CD4-positive, alpha-beta T cell (primary cell): ENCODE measurements around the gene WNK2. TPM values are rescaled to one million over a fixed set of nuclear protein-coding genes. Genes with fewer than 3 reads are reported as not detected.

Experiments
- ATAC-seq: fragments of 200-7000 bp; cut with Tn5 transposase; one replicate; pipeline ENCODE4 v1.10.0; 2022; ENCODE audit warnings: mild to moderate bottlenecking; ENCODE audit not compliant: poor library complexity
- CTCF ChIA-PET: fragments of 350-600 bp; sonication (Branson Sonifier 250); formaldehyde crosslinking; loops from one replicate; lab custom pipeline; 2021; ENCODE audit warnings: antibody characterized with exemption, inconsistent platforms; lab: Charles Lee
- POLR2A ChIA-PET: fragments of 350-600 bp; sonication (Branson Sonifier 250); formaldehyde crosslinking; loops from one replicate; lab custom pipeline; 2021; ENCODE audit warnings: antibody characterized with exemption, inconsistent platforms; lab: Charles Lee
- DNase-seq, 14 experiments: peaks; one replicate each; pipeline ENCODE4 v3.0.0-alpha.2; 2013 to 2020; ENCODE audit warnings: mixed read lengths in 2 of 14
- H3K27ac ChIP-seq, 2 donors: one replicate each; pipeline versions ENCODE4 v1.5.1 to v1.7.0; 2013; ENCODE audit warnings: low read length in 2 of 2, low read depth in 1 of 2, mild to moderate bottlenecking in 1 of 2
- H3K27me3 ChIP-seq, 2 experiments: 1 replicate in 1 of 2; 2 replicates in 1 of 2; pipeline versions ENCODE4 v1.6.1 to v1.7.0; 2013; ENCODE audit warnings: low read length in 2 of 2, control low read depth in 1 of 2, mild to moderate bottlenecking in 1 of 2, moderate library complexity in 1 of 2; ENCODE audit not compliant: insufficient read depth in 2 of 2, control insufficient read depth in 1 of 2
- H3K36me3 ChIP-seq: one replicate; pipeline ENCODE4 v1.6.1; 2013; ENCODE audit warnings: low read length, control low read depth; ENCODE audit not compliant: insufficient read depth
- H3K4me1 ChIP-seq: one replicate; pipeline ENCODE4 v1.6.1; 2013; ENCODE audit warnings: low read length, control low read depth; ENCODE audit not compliant: insufficient read depth
- H3K4me3 ChIP-seq: one replicate; pipeline ENCODE4 v1.5.1; 2013; ENCODE audit warnings: mild to moderate bottlenecking, low read length, moderate library complexity
- H3K9me3 ChIP-seq, 2 experiments: 1 replicate in 1 of 2; 2 replicates in 1 of 2; pipeline versions ENCODE4 v1.6.1 to v1.7.0; 2013; ENCODE audit warnings: low read length in 2 of 2, mild to moderate bottlenecking in 2 of 2, control low read depth in 1 of 2, moderate library complexity in 1 of 2; ENCODE audit not compliant: control insufficient read depth in 1 of 2, insufficient read depth in 1 of 2
- H3K27ac Mint-ChIP-seq: one replicate; pipeline ENCODE4 v1.8.0; 2020; ENCODE audit warnings: mixed read lengths
- H3K27me3 Mint-ChIP-seq: one replicate; pipeline ENCODE4 v1.8.0; 2021; ENCODE audit warnings: mixed read lengths
- H3K36me3 Mint-ChIP-seq: one replicate; pipeline ENCODE4 v1.8.0; 2021; ENCODE audit warnings: low read depth, mixed read lengths
- H3K4me1 Mint-ChIP-seq: one replicate; pipeline ENCODE4 v1.8.0; 2021; ENCODE audit warnings: low read depth, mixed read lengths
- H3K4me3 Mint-ChIP-seq: one replicate; pipeline ENCODE4 v1.8.0; 2020; ENCODE audit warnings: mild to moderate bottlenecking, mixed read lengths
- H3K9me3 Mint-ChIP-seq: one replicate; pipeline ENCODE4 v1.8.0; 2020; ENCODE audit warnings: mixed read lengths
- intact Hi-C, 2 experiments: fragments of 100-400 bp; cut with DNase I in 1 of 2; cut with micrococcal nuclease in 1 of 2; formaldehyde crosslinking; loops; one replicate each; pipeline versions ENCODE4 v1.15.1 to v1.9.0; 2023 to 2025; cut with DNase I, micrococcal nuclease
- total RNA-seq, 174 experiments: library from RNA in 2 of 174; stranded (reverse) in 2 of 174; gene quantifications; one replicate each; pipeline ENCODE4 v1.2.3 and lab custom pipeline; 2021 to 2026
- TF ChIP-seq, protein P1 (sequence below): fragments of 200-600 bp; IDR thresholded peaks from one replicate; pipeline ENCODE4 v1.8.0; 2022; ENCODE audit warnings: antibody characterized with exemption, mild to moderate bottlenecking

Gene WNK2
- total RNA-seq, 2 experiments from 2014 or later: 0.19 to 0.22 TPM

DNA sequence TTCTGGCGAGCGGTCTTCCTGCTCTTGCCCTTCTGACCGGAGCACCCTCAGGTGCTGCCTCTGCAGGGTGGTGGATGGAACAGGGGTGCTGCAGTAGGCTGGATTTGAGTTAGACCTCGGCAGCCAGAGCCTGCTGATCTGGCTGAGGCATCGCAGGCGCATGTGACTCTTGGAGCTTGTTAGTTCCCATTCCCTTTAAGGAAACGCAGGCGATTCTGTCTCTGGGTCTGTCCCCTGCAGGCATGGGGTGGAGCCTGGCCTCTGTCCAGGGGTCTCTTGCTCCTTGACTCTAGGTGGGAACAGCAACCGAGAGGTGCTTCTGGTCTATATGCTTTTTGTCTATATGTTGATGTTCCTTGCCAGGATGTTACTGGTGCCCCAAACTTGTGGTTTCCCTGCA is 3.1 kb downstream of the WNK2 start:
- Histone ChIP-seq H3K4me3 (no peak overlapping the region), H3K27me3 (peaks cover 19 to 22% of the 10 kb centered on the region in 2 experiments), H3K36me3 (no peaks in the 10 kb centered on the region), H3K9me3 (no peaks in the 10 kb centered on the region), H3K27ac (no peak overlapping the region), H3K4me1 (peaks cover 14% of the 10 kb centered on the region)
- Mint-ChIP-seq H3K4me3 (no peak overlapping the region), H3K4me1 (peaks cover 5% of the 10 kb centered on the region), H3K9me3 (no peaks in the 10 kb centered on the region), H3K36me3 (no peaks in the 10 kb centered on the region), H3K27ac (no peak overlapping the region), H3K27me3 (peaks cover 23% of the 10 kb centered on the region)
- POLR2A ChIA-PET: no interaction called here
- no peak for DNase-seq
- CTCF ChIA-PET: no interaction called here
- ATAC-seq: no peak
- TF ChIP-seq, protein P1, sequence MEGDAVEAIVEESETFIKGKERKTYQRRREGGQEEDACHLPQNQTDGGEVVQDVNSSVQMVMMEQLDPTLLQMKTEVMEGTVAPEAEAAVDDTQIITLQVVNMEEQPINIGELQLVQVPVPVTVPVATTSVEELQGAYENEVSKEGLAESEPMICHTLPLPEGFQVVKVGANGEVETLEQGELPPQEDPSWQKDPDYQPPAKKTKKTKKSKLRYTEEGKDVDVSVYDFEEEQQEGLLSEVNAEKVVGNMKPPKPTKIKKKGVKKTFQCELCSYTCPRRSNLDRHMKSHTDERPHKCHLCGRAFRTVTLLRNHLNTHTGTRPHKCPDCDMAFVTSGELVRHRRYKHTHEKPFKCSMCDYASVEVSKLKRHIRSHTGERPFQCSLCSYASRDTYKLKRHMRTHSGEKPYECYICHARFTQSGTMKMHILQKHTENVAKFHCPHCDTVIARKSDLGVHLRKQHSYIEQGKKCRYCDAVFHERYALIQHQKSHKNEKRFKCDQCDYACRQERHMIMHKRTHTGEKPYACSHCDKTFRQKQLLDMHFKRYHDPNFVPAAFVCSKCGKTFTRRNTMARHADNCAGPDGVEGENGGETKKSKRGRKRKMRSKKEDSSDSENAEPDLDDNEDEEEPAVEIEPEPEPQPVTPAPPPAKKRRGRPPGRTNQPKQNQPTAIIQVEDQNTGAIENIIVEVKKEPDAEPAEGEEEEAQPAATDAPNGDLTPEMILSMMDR: no peak
- intact Hi-C loops: no loop called here

DNA sequence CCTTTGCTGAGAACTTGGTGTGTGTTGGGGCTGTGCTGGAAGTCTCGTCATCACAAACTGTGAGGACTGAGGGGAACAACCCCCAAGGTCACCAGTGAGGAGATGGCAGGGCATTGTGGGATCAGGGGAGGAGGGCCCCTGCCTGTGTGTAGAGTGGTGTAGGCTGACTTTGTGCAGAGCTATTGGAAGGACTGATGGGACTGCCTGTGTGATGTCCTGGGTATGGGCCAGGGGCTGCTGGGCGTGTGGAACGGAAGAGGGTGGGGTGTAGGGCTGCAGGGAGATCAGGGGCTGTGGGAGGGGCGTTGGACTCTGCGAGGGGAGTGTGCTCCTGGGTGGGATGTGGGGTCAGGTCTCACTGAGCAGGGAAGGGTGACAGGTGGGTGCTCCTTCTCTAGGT is 3.6 kb downstream of the WNK2 start:
- ChIA-PET CTCF (no interaction called here), POLR2A (no interaction called here)
- Histone ChIP-seq H3K36me3 (no peaks in the 10 kb centered on the region), H3K4me1 (peaks cover 14% of the 10 kb centered on the region), H3K27me3 (peaks cover 14 to 18% of the 10 kb centered on the region in 2 experiments), H3K9me3 (no peaks in the 10 kb centered on the region), H3K27ac (no peak overlapping the region), H3K4me3 (no peak overlapping the region)
- TF ChIP-seq, protein P1: no peak
- ATAC-seq (no peak), DNase-seq (no peak)
- peaks cover 19% of the 10 kb centered on the region for H3K27me3 Mint-ChIP-seq
- H3K27ac Mint-ChIP-seq: no peak overlapping the region
- peaks cover 5% of the 10 kb centered on the region for H3K4me1 Mint-ChIP-seq
- peak overlapping the region; percentile 20 for H3K4me3 Mint-ChIP-seq
- no peaks in the 10 kb centered on the region for H3K36me3 Mint-ChIP-seq
- H3K9me3 Mint-ChIP-seq: no peaks in the 10 kb centered on the region
- intact Hi-C loops: no loop called here

DNA sequence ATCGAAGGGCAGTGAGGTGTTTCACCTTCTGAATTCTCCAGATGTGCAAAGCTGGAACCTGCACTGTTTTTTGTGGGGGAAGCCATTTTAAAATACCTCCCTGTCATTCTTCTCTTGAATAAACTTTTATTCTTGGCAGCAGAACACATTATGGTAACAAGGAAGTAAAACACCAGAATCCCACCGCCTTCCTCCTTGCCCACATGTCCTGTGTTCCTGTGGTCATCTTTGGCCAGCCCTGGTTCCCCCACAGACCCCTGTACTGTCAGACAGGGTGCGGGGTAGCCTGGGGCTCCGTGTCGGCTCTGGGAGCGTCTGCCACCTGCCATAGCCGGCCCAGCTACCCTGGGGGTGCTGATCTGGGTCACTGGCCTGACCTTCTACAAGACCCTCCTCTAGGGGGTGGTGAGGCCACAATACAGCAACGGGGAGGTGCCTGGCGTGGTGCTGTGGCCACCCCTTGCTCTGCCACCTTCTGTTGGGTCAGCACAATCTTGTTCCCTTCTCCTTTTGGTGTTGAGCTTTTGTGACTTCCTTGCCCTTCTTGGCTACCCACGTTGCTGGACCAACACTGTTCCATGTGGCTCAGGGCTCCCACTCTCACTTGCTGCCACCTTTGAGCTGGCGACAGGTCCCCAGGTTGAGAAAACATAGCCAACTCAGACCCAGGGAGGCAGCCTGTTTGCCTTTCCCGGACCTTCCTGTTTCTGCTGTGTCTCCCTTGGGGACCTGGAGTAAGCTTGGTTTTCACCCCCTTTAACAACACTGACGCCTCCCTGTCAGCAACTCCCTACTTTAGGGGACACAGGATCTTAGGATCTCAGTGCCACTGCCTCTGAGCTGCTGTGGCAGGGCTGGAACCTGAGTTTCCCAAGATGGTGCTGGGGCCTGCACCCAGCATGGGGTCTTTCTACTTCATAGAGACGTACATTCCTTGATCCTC is 4.8 kb downstream of the WNK2 start:
- peaks cover 6% of the 10 kb centered on the region for H3K4me1 ChIP-seq
- H3K36me3 ChIP-seq: no peaks in the 10 kb centered on the region
- CTCF ChIA-PET: no interaction called here
- Mint-ChIP-seq H3K4me3 (no peak overlapping the region), H3K9me3 (no peaks in the 10 kb centered on the region), H3K27me3 (peaks cover 8% of the 10 kb centered on the region), H3K27ac (no peak overlapping the region), H3K4me1 (no peaks in the 10 kb centered on the region), H3K36me3 (no peaks in the 10 kb centered on the region)
- H3K9me3 ChIP-seq: no peaks in the 10 kb centered on the region
- DNase-seq (no peak), ATAC-seq (no peak)
- no peak overlapping the region for H3K4me3 ChIP-seq
- TF ChIP-seq, protein P1: no peak
- intact Hi-C loops: no loop called here
- H3K27ac ChIP-seq: no peak overlapping the region
- POLR2A ChIA-PET: no interaction called here
- peaks cover 4 to 6% of the 10 kb centered on the region in 2 experiments for H3K27me3 ChIP-seq
